GM18505 (cell line): ENCODE results near the gene FOSL1.
A peak's percentile ranks its signal among the peaks of the same experiment; 100 is the strongest.

Source experiments
- ATAC-seq: cut with Tn5 transposase; IDR thresholded peaks from one replicate; pipeline ENCODE4 v1.9.1; 2021; ENCODE audit not compliant: unreplicated experiment
- POLR2A ChIP-seq: IDR thresholded peaks from 4 replicates; pipeline ENCODE4 v1.6.1; 2011; ENCODE audit warnings: borderline replicate concordance; ENCODE audit not compliant: insufficient read depth, insufficient read length; ENCODE audit errors: extremely low read depth

The FOSL1 gene

DNA sequence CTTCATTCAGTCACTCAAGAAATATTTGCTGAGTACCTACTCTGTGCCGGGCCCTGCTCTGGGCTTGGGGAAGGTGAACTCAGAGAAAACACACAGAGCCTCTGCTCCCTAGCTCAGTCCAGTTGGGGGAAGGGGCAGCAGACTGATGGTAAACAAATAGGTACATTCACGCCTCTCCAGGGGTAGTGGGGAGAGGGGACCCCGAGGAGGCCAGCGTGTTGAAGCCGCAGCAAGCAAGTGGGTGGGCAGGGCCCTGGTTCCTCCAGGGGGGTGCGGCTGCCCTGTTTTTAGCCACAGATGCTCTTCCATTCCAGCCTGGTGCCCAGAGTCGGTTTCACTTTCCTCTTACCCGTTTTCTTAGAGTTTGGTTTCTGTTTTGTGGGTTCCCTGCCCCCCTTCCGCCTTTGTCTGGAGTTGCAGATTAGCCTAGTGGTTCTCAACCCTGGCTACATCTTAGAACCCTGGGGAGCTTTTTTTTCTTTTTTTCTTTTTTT, 27.8 kb upstream of the FOSL1 start:
- peak; percentile 51 for ATAC-seq
- peak; percentile 65 for TF ChIP-seq POLR2A

DNA sequence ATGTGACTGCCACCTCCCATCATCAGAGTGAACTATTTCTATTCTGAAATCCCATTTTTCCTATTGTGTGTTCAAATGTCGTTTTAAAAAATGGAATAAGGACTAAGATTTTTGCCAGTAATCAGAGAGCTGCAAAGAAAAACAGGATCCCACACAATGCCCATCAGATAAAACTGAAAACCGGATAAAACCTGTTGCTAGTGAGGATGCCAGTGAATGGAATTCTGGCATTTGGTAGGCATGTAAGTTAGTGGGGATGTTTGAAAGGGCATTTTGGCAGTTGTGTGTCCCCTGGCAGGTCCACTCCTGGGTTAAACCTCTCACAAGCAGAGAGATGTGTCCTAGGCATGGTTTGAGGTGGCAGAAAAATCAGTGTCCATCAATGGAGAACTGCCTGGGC, 25.2 kb upstream of the FOSL1 start:
- no peak for TF ChIP-seq POLR2A
- no peak for ATAC-seq

DNA sequence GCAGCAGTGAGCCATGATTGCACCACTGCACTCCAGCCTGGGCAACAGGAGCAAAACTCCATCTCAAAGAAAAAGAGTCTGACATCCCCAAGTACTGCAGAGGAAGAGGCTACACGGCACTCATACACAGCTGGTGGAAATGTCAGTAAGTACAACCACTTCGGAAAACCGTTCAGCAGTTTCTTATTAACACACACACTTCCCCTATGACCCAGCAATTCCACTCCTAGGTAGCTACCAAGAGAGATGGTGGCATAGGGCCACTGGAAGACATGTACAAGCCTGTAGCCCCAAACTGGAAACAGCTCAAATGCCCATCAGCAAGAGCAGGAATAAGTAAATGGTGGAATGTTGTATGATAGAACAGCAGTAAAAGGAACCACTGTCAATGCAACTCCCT, 22.4 kb upstream of the FOSL1 start:
- ATAC-seq = no peak
- no peak for TF ChIP-seq POLR2A

DNA sequence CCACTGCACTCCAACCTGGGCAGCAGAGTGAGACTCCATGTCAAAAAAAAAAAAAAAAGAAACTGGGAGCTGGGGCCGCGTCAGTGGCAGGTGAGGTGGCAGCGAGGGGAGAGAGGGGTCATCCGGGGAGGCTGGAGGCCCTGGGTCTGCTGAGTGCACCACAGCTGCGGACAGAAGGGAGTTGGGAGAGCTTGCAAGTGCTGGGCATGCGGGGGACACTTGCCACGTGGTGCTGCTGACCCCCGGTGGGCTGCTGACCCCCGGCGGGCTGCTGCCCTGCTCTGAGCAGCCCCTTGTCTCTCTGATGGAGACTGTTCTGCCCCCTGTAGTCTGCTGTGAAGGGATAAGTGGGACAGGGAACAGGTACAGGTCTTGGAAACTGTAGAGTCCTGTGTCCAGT, 21.7 kb upstream of the FOSL1 start:
- no peak for TF ChIP-seq POLR2A
- no peak for ATAC-seq

DNA sequence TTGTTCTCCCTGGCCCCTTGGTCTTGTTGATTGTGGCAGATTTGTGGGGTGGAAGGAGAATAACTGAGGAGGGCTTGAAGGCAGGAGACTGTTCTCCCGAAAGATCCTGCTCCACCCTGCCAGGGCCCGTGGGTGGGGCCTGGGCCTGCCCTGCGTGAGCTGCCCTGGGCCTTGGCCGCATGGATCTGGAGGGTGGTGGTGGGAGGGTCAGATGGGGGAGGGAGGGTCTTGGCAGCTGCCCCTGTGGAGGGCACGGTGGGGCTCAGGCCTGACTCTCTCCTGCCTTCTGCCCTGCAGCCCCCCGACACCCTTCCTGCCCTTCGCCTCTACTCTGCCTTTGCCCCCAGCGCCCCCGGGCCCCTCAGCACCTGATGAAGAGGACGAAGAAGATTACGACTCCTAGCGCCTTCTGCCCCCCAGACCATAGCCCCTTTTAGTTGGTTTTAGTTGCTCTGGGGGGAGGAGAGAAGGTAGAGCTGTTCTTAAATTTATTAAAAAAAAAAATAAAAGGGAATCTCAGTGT, 20.9 kb upstream of the FOSL1 start:
- ATAC-seq = no peak
- TF ChIP-seq POLR2A = no peak

DNA sequence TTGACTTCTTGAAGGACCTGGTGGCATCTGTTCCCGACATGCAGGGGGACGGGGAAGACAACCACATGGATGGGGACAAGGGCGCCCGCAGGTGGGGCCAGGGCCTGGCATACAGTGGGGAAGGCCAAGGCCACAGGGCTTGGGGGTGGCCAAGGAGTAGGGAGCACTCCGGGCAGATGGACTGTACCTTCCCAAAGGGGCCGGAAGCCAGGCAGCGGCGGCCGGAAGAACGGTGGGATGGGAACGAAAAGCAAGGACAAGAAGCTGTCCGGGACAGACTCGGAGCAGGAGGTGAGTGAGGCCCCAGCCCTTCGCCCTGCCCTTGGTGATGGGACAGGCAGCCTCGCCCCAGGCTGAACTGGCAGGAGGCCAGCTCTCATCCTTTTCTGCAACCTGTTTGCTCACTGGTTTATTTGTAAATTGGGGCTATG, 20.2 kb upstream of the FOSL1 start:
- TF ChIP-seq POLR2A = no peak
- ATAC-seq = no peak

DNA sequence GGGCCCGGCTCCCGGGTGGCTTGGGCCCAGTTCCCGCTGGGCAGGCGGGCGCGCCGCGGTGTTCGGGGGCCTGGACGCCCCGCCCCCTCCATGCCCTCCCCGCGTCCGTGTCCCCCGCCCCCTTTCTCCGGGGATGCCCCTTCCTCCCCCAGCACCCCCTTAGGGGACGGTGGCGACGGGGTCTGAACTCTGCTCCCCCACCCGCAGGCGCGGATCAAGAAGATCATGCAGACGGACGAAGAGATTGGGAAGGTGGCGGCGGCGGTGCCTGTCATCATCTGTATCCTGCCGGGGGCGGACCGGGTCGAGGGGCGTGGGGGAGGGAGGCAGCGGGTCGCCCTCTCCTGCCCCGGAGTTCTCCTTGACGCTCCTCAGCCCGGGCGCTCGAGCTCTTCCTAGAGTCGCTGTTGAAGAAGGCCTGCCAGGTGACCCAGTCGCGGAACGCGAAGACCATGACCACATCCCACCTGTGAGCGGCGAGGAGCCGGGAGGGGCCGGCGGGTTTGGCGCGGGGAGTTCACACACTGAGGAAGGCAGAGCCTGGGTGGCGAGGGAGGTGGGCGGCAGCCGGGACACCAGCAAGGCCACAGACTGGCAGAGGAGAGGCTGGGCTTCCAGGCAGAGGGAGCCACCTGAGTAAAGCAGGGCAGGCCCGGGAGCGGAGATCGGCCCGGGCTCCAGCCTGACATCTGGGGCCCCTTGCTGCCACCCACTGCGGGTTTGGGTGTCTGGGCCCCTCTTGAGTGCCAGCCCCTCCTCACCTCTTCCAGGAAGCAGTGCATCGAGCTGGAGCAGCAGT, 19.6 kb upstream of the FOSL1 start:
- no peak for TF ChIP-seq POLR2A
- peak; percentile 36 for ATAC-seq

DNA sequence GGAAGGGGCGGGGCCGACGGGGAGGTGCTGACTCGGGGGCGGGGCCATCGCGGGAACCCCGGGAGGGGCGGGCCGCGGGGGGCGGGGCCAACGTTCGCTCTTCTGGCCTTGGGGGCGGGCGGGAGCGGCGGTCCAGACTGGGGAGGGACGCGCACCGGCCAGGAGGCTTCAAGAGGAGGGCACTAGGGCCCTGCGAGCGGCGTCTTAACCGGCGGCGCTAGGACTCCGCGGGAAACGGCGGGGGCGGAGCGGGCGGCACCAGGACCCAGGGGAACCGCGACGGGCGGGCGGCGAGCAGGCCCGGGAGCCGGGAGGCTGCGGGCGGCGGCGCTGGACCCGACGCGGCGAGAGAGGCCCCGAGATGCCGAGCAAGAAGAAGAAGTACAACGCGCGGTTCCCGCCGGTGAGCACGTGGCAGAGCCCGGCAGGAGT, 19.0 kb upstream of the FOSL1 start, which contains the start of gene DRAP1:
Gene DRAP1, plus strand, starts transcription at position 286 of the 432 bp plus-strand sequence. Its CDS starts 76 bp downstream, at position 362.
- no peak for TF ChIP-seq POLR2A
- peak; percentile 75 for ATAC-seq

DNA sequence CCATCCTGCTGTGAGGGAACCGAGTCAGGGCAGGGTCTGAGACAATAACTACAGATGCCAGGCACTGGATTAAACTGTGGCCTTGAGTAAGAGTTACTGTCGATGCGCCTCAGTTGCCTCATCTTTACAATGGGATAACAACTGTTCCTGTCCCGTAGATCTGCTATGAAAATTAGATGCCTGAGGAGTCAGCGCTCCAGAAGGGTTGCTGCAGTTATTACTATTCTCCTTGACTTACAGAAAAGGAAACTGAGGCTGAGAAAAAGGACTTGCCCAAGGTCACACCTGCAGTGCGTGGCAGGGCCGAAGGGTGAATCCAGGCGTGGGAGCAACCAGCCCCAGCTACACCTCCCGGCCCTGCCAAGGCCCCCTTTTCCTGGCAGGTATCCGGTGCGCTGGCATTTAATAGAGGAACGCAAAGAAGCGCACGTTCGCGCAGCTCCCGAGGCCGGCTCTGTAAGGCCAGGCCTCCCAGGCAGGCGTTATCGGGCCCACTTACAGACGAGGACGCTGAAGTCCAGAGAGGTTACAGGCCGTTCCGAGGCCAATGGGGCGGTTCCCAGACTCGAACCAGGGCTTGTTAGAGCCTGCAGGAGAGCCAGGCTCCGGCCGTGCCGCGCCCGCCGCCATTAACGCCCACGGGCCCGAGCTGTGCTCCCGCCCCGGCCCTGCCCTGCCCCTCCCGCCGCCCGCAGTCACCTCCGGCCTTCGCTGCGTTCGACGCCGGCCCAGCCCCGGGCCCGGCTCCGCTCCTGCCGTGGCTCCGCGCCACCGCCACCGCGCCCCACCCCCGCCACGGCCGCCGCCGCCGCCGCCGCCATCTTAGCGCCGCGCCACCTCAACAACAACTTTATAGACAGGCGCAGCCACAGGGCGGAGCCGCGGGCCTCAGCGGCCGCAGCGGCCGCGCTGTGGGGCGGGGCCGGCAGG, 18.3 kb upstream of the FOSL1 start, which contains the start of gene C11orf68:
Gene C11orf68, minus strand, starts transcription at position 852 of the 930 bp plus-strand sequence. Its CDS starts 31 bp downstream, at position 821.
- peak; percentile 76 for TF ChIP-seq POLR2A
- peak; percentile 50 for ATAC-seq

DNA sequence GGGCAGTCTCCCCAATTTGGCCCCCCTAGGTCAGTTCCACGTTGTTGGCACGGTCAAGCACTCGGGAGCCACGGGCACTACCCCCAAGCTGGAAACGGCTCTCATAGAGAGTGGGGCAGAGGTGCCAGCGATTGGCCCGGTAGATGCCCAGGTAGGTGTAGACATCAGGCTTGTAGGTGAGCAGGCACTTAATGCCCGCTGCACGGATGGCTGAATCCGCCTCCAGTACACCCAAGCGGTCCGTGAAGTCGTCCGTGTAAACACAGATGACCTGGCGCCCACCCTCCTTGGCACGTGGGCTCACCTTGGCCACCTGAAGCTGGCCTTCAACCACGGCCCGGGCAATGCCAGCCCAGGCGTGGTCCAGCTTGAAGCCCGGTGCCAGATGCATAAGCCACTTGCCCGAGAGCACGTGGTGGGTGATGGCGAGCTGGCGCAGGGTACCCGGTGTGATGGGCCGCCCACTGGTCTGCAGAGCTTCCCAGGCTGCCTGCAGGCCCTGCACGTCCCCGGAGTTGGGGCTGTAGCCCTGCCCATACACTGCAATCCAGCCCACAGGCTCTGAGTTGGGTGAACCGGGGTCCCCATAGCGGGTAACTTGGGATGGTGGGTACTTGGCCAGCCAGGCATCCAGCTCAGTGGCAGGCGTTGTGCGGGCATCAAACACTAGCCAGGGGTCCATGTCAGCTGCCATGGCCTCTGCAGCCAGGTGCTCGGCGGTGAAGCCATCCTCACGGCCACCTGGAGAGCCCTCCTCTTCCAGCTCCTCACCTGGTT, 17.4 kb upstream of the FOSL1 start:
- ATAC-seq = no peak
- no peak for TF ChIP-seq POLR2A

DNA sequence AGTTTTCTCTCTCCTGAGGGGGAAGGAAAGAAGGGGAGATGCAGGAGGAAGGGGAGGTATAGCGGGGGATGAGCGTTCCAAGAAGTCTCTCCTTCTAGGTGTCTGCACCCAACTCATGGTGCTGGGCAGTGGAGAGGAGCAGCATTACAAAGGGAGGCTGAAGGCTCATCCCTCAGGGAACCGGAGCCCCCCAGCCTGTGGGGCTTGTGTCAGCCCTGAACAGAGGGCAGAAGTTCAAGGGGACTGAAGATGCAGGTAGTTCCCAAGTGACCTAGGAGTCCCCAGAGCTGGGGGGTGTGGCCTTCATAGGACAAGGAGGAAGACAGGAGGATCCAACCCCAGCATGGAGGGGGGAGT, 16.9 kb upstream of the FOSL1 start:
- TF ChIP-seq POLR2A = no peak
- no peak for ATAC-seq

DNA sequence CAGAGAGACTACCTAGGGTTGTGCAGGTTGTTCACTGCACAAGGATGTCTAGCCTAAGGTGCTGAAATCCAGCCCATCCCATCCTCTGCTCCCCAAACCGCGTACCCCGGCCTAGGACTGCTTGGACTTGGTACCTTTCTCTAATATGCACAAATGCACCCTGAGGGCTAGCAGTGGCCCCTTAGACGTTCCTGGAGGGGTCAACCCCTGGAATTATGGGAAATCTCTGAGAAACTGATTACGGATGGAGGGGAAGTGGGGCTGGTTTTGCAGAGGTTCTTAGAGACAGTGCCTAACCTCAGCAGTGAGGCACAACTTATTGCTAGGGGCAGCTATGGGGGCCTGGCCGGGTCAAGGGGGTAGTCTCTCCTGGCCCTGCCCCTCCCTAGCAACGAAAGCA, 16.2 kb upstream of the FOSL1 start:
- no peak for ATAC-seq
- no peak for TF ChIP-seq POLR2A
